OCI-LY3 (cell line): ENCODE results near the gene CACNA1B.
"Not testable (repeated sequence)": the region's sequence is repeated elsewhere in the genome, so short reads cannot be mapped to it uniquely, and the experiment has no call there.

Experiments used
- EZH2phosphoT487 ChIP-seq: fragments of 200-600 bp; shearing (Covaris generic); IDR thresholded peaks from 2 replicates; pipeline ENCODE4 v1.6.1; 2018; ENCODE audit warnings: antibody characterized with exemption, mixed run types, low read depth
- TF ChIP-seq, protein P1 (sequence below): fragments of 200-600, 300-600 bp; sonication (generic); IDR thresholded peaks from 2 replicates; pipeline ENCODE4 v1.5.1; 2014; ENCODE audit warnings: antibody characterized with exemption, low read length, low read depth

DNA sequence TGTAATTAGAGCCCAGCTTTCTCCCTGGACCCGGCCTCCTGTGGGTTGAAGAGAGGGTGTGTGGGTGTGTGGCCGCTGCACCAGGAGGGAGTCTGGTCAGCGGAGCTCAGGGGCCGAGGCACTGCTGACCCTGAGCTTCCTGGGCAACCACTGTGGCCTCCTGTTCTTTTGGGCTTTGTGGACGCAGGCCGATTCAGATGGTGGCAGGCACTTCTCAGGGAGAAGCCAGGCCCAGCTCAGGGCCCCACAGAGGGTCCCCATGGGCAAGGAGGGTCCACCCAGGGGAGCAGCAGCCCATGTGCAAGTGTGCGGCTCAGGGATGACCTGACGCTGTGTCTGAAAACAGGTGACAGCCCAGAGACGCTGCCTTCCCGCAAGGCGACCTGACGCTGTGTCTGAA is 11.0 kb downstream of the CACNA1B start:
- TF ChIP-seq, protein P1, sequence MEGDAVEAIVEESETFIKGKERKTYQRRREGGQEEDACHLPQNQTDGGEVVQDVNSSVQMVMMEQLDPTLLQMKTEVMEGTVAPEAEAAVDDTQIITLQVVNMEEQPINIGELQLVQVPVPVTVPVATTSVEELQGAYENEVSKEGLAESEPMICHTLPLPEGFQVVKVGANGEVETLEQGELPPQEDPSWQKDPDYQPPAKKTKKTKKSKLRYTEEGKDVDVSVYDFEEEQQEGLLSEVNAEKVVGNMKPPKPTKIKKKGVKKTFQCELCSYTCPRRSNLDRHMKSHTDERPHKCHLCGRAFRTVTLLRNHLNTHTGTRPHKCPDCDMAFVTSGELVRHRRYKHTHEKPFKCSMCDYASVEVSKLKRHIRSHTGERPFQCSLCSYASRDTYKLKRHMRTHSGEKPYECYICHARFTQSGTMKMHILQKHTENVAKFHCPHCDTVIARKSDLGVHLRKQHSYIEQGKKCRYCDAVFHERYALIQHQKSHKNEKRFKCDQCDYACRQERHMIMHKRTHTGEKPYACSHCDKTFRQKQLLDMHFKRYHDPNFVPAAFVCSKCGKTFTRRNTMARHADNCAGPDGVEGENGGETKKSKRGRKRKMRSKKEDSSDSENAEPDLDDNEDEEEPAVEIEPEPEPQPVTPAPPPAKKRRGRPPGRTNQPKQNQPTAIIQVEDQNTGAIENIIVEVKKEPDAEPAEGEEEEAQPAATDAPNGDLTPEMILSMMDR, result not testable (repeated sequence)
- not testable (repeated sequence) for TF ChIP-seq EZH2phosphoT487
